ENCODE results near the gene FA2H. TPM values are rescaled to one million over a fixed set of nuclear protein-coding genes. Genes with fewer than 3 reads are reported as not detected.
"Not testable (repeated sequence)": the region's sequence is repeated elsewhere in the genome, so short reads cannot be mapped to it uniquely, and the experiment has no call there.

Gene FA2H
- total RNA-seq, result 1 to 10 TPM in 1 of 6 experiments, under 1 TPM in 2, not detected in 3; 0.19 to 1.2 (median 0.22) TPM
- long read RNA-seq, result 0 reads

- no peaks in the 10 kb centered on the region for H3K27me3 ChIP-seq
- H3K9me3 ChIP-seq, result no peaks in the 10 kb centered on the region
- intact Hi-C loops (cut with DNase I), result no loop called here
- DNase-seq, result peak; percentile 82 to 86 (median 86)
- no peak within 1 kb of the TSS for H3K27ac ChIP-seq
- H3K36me3 ChIP-seq, result no peaks in the 10 kb centered on the region
- 5% methylated on average over 12 of the region's 94 CpGs for WGBS (ENCODE audit: insufficient coverage, low coverage, low lambda C conversion rate, missing lambda C conversion rate)
- peak; percentile 97 to 99 (median 98) for ATAC-seq
- TF ChIP-seq POLR2A (IDR thresholded peaks at IDR 0.05), result peak; percentile 48
- TF ChIP-seq CTCF (IDR thresholded peaks at IDR 0.05), result peak; percentile 19 to 35 (median 31)
- peak within 1 kb of the TSS; percentile 28 to 50 (median 31) for H3K4me3 ChIP-seq
- H3K4me1 ChIP-seq, result peaks cover 0 to 12% (median 0%) of the 10 kb centered on the region in 4 donors
These were observed at the start of gene FA2H for GRCh38 chr16:74774223-74775139. Gene FA2H, minus strand, starts transcription at chr16:74774820. Its CDS starts 65 bp downstream, at chr16:74774755.

GRCh38 chr16:74817851-74818250 is 43.2 kb upstream of the FA2H start:
- intact Hi-C loops (cut with DNase I), result no loop called here

GRCh38 chr16:74813109-74813641 is 38.6 kb upstream of the FA2H start:
- H3K4me3 ChIP-seq, result no peak overlapping the region
- TF ChIP-seq POLR2A (IDR thresholded peaks at IDR 0.05) (no peak), CTCF (IDR thresholded peaks at IDR 0.05) (peak; percentile 87 to 98 (median 94))
- no peaks in the 10 kb centered on the region for H3K9me3 ChIP-seq
- DNase-seq (peak; percentile 82 to 85 (median 85)), ATAC-seq (peak; percentile 100)
- intact Hi-C loops (cut with DNase I), result no loop called here
- 19% methylated on average over 6 of the region's 25 CpGs for WGBS (ENCODE audit: insufficient coverage, low coverage, low lambda C conversion rate, missing lambda C conversion rate)
- no peak overlapping the region for H3K27ac ChIP-seq
- H3K36me3 ChIP-seq, result no peaks in the 10 kb centered on the region
- H3K4me1 ChIP-seq, result no peaks in the 10 kb centered on the region
- no peaks in the 10 kb centered on the region for H3K27me3 ChIP-seq

More at GRCh38 chr16:74817851-74818250, 43.2 kb upstream of the FA2H start:
- no peaks in the 10 kb centered on the region for H3K36me3 ChIP-seq
- 56% methylated on average over 4 of the region's 7 CpGs for WGBS (ENCODE audit: insufficient coverage, low coverage, low lambda C conversion rate, missing lambda C conversion rate)
- no peak for DNase-seq
- no peak overlapping the region for H3K4me3 ChIP-seq
- H3K9me3 ChIP-seq, result no peaks in the 10 kb centered on the region
- no peaks in the 10 kb centered on the region for H3K27me3 ChIP-seq
- no peaks in the 10 kb centered on the region for H3K4me1 ChIP-seq
- ATAC-seq, result no peak
- TF ChIP-seq POLR2A (IDR thresholded peaks at IDR 0.05) (no peak), CTCF (IDR thresholded peaks at IDR 0.05) (no peak)
- no peak overlapping the region for H3K27ac ChIP-seq

- 83% methylated on average over 1 of the region's 2 CpGs for WGBS (ENCODE audit: insufficient coverage, low coverage, low lambda C conversion rate, missing lambda C conversion rate)
- DNase-seq, result no peak
These were observed 37.3 kb upstream of the FA2H start for GRCh38 chr16:74811911-74812310.

GRCh38 chr16:74811216-74811615 is 36.6 kb upstream of the FA2H start:
- H3K4me3 ChIP-seq; ATAC-seq; H3K9me3 ChIP-seq; H3K27me3 ChIP-seq; intact Hi-C loops (cut with DNase I); H3K27ac ChIP-seq; H3K4me1 ChIP-seq; DNase-seq; H3K36me3 ChIP-seq: not testable (repeated sequence)
- 83% methylated on average over 1 of the region's 1 CpG for WGBS (ENCODE audit: insufficient coverage, low coverage, low lambda C conversion rate, missing lambda C conversion rate)

More at GRCh38 chr16:74811911-74812310, 37.3 kb upstream of the FA2H start:
- H3K36me3 ChIP-seq, result no peaks in the 10 kb centered on the region
- no peaks in the 10 kb centered on the region for H3K9me3 ChIP-seq
- intact Hi-C loops (cut with DNase I), result no loop called here
- H3K4me3 ChIP-seq, result no peak overlapping the region
- H3K27ac ChIP-seq, result no peak overlapping the region
- no peak for TF ChIP-seq CTCF (IDR thresholded peaks at IDR 0.05)
- no peak for TF ChIP-seq POLR2A (IDR thresholded peaks at IDR 0.05)
- no peaks in the 10 kb centered on the region for H3K27me3 ChIP-seq
- no peaks in the 10 kb centered on the region for H3K4me1 ChIP-seq
- no peak for ATAC-seq

All from right lobe of liver (tissue), 6 donors.